ENCODE results near the gene MEOX2. TPM values are rescaled to one million over a fixed set of nuclear protein-coding genes. Genes with fewer than 3 reads are reported as not detected.

MEOX2 gene
- total RNA-seq, 1 donor from 2014 or later, result 8.9 TPM

GRCh38 chr7:15692501-15693020 lies 6.1 kb upstream of the MEOX2 start:
- Mint-ChIP-seq H3K9me3 (ENCODE audit: low read depth) (no peaks in the 10 kb centered on the region), H3K27me3 (ENCODE audit: low read depth) (peaks cover 5% of the 10 kb centered on the region), H3K27ac (ENCODE audit: unreplicated experiment) (no peak overlapping the region), H3K4me3 (ENCODE audit: unreplicated experiment) (no peak overlapping the region), H3K4me1 (ENCODE audit: low read depth) (peaks cover 9% of the 10 kb centered on the region), H3K36me3 (ENCODE audit: low read depth) (no peaks in the 10 kb centered on the region)
- DNase-seq (ENCODE audit: low spot score), result no peak
- no peak for TF ChIP-seq CTCF (IDR thresholded peaks at IDR 0.05)

- no peak overlapping the region for H3K27ac Mint-ChIP-seq (ENCODE audit: unreplicated experiment)
Measured at GRCh38 chr7:15688911-15689310, 2.4 kb upstream of the MEOX2 start.

GRCh38 chr7:15688279-15688626 lies 1.8 kb upstream of the MEOX2 start:
- H3K27ac Mint-ChIP-seq (ENCODE audit: unreplicated experiment), result peak overlapping the region; percentile 45
- H3K4me3 Mint-ChIP-seq (ENCODE audit: unreplicated experiment), result peak overlapping the region; percentile 85
- H3K4me1 Mint-ChIP-seq (ENCODE audit: low read depth), result peaks cover 33% of the 10 kb centered on the region
- no peaks in the 10 kb centered on the region for H3K9me3 Mint-ChIP-seq (ENCODE audit: low read depth)
- no peak for TF ChIP-seq CTCF (IDR thresholded peaks at IDR 0.05)
- peaks cover 11% of the 10 kb centered on the region for H3K27me3 Mint-ChIP-seq (ENCODE audit: low read depth)
- DNase-seq (ENCODE audit: low spot score), result no peak
- H3K36me3 Mint-ChIP-seq (ENCODE audit: low read depth), result no peaks in the 10 kb centered on the region

More at GRCh38 chr7:15688911-15689310, 2.4 kb upstream of the MEOX2 start:
- TF ChIP-seq CTCF (IDR thresholded peaks at IDR 0.05), result no peak
- Mint-ChIP-seq H3K27me3 (ENCODE audit: low read depth) (peaks cover 11% of the 10 kb centered on the region), H3K36me3 (ENCODE audit: low read depth) (no peaks in the 10 kb centered on the region), H3K9me3 (ENCODE audit: low read depth) (no peaks in the 10 kb centered on the region), H3K4me3 (ENCODE audit: unreplicated experiment) (no peak overlapping the region), H3K4me1 (ENCODE audit: low read depth) (peaks cover 33% of the 10 kb centered on the region)
- DNase-seq (ENCODE audit: low spot score), result no peak

GRCh38 chr7:15687546-15688278 lies 1.2 kb upstream of the MEOX2 start:
- peak; percentile 60 for TF ChIP-seq CTCF (IDR thresholded peaks at IDR 0.05)
- Mint-ChIP-seq H3K27me3 (ENCODE audit: low read depth) (peaks cover 11% of the 10 kb centered on the region), H3K9me3 (ENCODE audit: low read depth) (no peaks in the 10 kb centered on the region), H3K27ac (ENCODE audit: unreplicated experiment) (no peak overlapping the region), H3K36me3 (ENCODE audit: low read depth) (no peaks in the 10 kb centered on the region), H3K4me3 (ENCODE audit: unreplicated experiment) (peak overlapping the region; percentile 85), H3K4me1 (ENCODE audit: low read depth) (peaks cover 33% of the 10 kb centered on the region)
- DNase-seq (ENCODE audit: low spot score), result no peak

GRCh38 chr7:15686957-15687545 lies 568 bp upstream of the MEOX2 start:
- TF ChIP-seq CTCF (IDR thresholded peaks at IDR 0.05), result no peak
- no peak for DNase-seq (ENCODE audit: low spot score)
- Mint-ChIP-seq H3K9me3 (ENCODE audit: low read depth) (no peaks in the 10 kb centered on the region), H3K4me1 (ENCODE audit: low read depth) (peaks cover 33% of the 10 kb centered on the region), H3K27ac (ENCODE audit: unreplicated experiment) (peak overlapping the region; percentile 96), H3K27me3 (ENCODE audit: low read depth) (peaks cover 11% of the 10 kb centered on the region), H3K36me3 (ENCODE audit: low read depth) (no peaks in the 10 kb centered on the region), H3K4me3 (ENCODE audit: unreplicated experiment) (peak overlapping the region; percentile 85)

Data from chondrocyte (in vitro differentiated cells).